ENCODE measurements around the gene SCAF1.

The SCAF1 gene

DNA sequence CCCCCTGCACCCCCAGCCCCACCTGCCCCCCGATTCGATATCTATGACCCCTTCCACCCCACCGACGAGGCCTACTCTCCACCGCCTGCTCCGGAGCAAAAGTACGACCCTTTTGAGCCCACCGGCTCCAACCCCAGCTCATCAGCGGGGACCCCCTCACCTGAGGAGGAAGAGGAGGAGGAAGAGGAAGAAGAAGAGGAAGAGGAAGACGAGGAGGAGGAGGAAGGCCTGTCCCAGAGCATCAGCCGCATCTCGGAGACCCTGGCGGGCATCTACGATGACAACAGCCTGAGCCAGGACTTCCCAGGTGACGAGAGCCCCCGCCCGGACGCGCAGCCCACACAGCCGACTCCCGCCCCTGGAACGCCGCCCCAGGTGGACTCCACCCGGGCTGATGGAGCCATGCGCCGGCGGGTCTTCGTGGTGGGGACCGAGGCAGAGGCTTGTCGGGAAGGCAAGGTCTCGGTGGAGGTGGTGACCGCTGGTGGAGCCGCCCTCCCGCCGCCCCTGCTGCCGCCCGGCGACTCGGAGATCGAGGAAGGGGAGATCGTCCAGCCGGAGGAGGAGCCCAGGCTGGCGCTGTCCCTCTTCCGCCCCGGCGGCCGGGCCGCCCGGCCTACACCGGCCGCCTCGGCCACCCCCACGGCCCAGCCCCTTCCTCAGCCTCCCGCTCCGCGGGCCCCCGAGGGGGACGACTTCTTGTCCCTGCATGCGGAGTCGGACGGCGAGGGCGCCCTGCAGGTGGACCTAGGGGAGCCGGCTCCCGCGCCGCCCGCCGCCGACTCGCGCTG, 9.2 kb downstream of the SCAF1 start:
- DNase-seq, result no peak

DNA sequence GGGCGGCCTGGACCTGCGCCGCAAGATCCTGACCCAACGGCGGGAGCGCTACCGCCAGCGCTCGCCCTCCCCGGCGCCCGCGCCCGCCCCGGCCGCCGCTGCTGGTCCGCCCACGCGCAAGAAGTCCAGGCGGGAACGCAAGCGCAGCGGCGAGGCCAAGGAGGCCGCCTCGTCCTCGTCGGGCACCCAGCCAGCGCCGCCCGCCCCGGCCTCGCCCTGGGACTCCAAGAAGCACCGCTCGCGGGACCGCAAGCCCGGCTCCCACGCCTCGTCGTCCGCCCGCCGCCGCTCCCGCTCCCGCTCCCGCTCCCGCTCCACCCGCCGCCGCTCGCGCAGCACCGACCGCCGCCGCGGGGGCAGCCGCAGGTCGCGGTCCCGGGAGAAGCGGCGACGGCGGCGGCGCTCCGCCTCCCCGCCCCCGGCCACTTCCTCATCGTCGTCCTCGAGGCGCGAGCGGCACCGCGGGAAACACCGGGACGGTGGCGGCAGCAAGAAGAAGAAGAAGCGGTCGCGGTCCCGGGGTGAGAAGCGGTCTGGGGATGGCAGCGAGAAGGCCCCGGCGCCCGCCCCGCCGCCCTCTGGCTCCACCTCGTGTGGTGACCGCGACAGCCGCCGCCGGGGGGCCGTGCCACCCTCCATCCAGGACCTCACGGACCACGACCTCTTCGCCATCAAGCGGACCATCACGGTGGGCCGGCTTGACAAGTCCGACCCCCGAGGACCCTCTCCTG, 10.0 kb downstream of the SCAF1 start:
- DNase-seq, result no peak

DNA sequence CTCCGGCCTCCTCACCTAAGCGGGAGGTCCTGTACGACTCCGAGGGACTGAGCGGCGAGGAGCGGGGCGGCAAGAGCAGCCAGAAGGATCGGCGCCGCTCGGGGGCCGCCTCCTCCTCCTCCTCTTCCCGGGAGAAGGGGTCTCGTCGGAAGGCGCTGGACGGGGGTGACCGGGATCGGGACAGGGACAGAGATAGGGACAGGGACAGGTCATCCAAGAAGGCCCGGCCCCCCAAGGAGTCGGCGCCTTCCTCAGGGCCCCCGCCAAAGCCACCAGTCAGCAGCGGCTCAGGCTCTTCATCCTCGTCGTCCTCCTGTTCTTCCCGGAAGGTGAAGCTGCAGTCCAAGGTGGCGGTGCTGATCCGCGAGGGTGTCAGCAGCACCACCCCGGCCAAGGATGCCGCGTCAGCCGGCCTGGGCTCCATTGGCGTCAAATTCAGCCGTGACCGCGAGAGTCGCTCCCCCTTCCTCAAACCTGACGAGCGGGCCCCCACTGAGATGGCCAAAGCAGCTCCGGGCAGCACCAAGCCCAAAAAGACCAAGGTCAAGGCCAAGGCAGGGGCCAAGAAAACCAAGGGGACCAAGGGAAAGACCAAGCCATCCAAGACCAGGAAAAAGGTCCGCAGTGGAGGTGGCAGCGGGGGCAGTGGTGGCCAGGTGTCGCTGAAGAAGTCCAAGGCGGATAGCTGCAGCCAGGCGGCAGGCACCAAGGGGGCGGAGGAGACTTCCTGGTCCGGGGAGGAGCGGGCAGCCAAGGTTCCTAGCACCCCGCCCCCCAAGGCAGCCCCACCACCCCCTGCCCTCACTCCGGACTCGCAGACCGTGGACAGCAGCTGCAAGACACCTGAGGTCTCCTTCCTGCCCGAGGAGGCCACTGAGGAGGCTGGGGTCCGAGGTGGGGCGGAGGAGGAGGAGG, 10.8 kb downstream of the SCAF1 start:
- no peak for DNase-seq

DNA sequence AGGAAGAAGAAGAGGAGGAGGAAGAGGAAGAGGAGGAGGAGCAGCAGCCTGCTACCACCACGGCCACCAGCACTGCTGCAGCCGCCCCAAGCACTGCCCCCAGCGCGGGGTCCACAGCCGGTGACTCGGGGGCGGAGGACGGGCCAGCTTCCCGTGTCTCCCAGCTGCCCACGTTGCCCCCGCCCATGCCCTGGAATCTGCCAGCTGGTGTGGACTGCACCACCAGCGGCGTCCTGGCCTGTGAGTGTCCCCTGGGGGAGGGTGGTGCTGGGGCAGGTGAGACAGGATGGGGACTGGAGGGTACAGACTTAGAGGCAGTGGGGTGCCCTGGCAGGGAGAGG, 11.4 kb downstream of the SCAF1 start:
- DNase-seq, result no peak

DNA sequence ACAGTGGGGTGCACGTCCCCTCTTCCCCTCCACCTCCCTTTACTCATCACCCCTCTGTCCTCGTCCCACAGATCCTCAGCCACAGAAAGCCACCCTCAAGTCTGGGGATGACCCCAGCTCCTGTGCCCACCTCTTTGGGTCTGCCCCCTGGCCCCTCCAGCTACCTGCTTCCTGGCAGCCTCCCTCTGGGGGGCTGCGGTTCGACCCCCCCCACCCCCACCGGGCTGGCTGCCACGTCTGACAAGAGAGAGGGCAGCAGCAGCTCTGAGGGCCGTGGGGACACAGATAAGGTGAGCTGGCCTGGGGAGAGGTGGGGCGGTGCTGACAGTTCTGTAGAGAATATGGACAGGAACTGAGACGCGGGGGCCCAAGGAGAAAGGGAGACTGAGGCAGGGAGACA, 12.6 kb downstream of the SCAF1 start:
- no peak for DNase-seq

DNA sequence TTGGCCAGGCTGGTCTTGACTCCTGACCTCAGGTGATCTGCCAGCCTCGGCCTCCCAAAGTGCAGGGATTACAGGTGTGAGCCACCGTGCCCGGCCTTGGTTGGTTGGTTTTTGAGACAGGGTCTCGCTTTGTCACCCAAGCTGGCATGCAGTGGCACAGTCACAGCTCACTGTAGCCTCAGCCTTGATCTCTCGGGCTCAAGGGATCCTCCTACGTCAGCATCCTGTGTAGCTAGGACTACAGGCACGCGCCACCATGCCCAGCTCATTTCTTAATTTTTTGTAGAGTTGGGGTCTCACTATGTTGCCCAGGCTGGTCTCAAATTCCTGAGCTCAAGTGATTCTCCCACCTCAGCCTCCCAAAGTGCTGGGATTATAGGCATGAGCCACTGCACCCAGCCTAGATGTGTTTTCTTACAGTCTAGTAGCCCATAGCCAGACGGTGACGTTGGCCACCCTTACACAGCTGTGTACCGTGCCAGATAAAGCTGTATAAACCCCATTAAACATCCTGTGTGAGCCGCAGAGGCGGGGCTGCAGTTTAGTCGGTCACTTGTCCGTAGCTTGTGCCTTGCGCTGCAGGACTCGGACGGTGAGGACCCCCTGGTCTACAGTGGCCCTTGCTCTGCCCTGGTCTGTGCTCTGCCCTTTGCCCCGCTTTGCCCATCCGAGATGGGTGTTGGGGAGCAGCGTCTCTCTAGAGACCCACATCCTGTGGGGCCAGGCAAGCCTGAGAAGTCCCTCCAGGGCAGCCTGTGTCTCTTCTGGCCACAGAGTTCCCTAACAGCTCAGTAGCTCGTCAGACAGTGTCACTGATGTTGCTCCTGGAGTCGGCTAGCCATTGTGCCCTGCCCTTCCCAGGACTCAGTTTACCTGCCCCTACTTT, 13.8 kb downstream of the SCAF1 start:
- no peak for DNase-seq

DNA sequence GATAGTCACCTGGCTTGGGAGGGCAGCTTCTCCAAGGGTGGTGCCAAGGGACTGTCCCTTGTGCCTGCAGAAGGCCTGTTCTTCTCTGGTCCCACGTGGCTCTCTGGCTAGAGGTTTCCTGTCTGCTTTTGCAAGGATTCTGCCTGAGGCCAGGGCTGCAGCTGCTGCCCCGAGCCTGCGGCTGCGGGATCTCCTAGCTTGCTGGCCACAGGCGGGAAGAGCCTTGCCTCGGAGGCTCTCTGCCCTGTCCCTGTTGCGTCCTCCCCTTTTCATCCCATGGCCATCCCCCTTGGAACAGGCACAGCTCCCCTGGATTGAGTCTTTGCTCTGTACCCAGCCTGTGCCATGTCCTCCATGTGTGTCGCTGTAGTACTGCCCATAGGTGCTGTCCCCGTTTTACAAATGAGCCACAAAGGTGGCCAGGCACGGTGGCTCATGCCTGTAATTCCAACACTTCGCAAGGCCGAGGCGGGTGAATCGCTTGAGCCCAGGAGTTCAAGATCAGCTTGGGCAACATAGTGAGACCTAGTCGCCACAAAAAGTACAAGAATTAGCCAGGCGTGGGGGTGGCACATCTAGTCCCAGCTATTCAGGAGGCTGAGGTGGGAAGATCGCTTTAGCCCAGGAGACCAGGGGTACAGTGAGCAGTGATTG, 14.6 kb downstream of the SCAF1 start:
- DNase-seq, result no peak

DNA sequence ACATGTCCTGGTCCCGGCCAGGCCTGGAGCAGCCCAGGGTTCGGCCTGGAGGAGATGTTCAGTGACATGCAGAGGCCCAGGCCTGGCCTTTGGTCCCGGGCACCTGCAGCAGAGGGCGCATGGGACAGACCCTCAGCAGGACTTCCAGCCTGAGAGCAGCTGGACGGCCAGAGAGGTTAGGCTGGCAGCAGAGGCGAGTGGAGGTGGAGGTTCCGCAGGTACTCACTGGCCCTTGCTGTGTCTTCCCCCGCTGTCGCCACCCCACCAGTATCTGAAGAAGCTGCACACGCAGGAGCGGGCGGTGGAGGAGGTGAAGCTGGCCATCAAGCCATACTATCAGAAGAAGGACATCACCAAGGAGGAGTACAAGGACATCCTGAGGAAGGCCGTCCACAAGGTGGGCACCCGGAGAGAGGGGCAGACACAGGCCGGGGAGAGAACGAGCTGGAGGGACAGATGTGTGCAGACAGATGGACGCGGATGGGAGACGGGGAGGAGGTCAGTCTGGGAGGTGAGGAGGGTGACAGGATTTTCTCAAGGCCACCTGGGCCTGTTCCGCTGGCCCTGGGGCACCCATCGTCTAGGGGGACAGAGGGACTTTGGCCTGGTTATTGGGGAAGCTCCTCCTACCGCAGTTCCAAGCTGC, 15.6 kb downstream of the SCAF1 start:
- DNase-seq, result no peak

DNA sequence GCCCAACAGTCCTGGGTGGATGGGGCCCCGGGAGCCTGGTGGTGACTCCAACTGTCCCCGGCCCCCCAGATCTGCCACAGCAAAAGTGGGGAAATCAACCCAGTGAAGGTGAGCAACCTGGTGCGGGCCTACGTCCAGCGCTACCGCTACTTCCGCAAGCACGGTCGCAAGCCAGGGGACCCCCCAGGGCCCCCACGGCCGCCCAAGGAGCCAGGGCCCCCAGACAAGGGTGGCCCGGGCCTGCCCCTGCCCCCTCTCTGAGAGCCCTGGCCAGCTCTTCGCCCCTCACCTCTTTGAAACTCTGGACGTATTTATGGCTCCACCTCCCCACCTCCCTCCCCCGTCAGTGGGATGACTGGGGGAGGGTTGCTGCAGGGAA, 16.1 kb downstream of the SCAF1 start:
- DNase-seq, result no peak

DNA sequence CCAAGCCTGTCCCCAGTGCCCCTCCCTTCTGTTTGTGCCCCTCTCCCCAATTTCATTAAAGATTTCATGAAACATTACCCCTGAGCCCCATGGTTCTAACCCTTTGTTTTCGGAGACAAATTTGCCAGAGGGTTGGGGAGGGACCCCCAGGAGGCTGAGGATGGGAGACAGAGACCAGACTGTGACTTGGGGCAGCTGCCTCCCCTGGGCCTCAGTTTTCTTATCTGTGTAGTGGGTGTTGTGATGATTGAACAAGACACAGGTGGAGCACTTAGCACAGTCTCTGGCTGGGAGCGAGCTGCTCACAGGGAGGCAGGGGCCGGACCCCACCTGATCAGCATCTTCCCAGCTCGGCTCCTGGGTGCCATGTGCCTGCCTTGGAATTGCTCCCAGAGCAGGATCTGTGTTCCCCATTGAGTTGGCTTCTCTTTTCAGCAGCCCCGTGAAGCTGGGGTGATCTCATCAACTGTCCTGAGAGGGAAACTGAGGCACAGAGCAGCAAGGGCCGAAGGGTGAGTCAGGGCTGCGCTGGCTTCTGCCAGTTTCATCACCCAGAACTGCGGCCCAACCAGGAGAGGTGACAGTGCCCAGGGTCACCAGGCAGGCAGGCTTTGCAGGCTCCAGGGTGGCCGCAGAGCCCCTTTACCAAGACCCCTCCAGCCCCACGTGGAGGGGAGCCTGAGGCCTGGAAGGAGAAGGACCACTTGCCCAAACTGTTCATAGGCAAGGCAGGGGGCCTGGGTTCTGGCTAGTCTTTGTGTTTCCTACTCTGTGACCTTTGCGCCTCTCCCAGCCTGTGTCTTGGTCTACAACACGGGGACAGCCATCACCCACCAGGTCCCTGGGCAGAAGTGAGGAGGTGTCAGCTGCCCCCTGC, 16.8 kb downstream of the SCAF1 start:
- DNase-seq, result no peak

DNA sequence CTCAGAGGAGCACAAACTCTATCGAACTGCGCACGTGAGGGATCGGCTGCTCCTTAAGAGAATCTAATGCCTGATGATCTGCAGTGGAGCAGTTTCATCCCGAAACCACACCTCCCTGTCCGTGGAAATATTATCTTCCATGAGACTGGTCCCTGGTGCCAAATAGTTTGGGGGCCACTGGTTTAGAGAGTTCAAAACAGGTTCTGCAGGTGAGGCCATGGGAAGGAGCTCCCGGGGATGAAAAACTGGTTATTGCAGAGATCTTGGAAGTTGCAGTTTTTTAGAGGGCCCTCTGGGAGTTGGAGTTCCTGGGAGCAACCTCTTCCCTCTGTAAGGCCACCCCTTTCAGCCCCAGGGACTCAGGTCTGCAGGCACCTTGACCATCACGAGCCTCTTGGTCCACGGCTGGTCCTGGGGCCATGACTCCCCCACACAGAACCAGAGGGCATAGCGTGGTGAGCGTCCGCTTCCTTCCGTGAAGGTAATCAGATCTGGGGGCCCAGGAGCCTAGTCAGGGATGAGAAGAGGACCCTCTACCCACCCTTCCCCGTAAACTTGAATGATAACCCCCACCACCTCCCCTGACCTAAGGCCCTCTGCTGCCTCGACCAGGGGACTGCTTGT, 18.4 kb downstream of the SCAF1 start:
- no peak for DNase-seq

DNA sequence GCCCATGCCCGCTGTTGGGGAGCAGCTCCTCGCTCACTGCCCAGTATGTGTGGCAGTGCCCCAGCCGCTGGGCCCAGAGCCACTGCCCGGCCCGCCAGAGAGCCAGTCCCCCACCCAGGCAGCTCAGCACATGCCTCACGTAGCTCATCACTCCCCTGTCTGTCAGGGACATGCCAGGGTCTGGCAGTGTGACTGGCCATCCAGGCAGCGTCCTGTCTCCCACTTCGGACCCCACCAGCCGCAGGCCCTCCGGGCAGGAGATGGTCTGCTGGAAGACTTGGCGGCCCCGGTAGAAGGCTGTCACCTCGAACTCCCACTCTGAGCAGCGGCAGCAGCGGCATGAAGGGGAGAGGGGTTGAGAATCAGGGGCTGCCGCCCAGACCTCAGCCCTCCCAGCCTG, 20.0 kb downstream of the SCAF1 start:
- DNase-seq, result no peak

DNA sequence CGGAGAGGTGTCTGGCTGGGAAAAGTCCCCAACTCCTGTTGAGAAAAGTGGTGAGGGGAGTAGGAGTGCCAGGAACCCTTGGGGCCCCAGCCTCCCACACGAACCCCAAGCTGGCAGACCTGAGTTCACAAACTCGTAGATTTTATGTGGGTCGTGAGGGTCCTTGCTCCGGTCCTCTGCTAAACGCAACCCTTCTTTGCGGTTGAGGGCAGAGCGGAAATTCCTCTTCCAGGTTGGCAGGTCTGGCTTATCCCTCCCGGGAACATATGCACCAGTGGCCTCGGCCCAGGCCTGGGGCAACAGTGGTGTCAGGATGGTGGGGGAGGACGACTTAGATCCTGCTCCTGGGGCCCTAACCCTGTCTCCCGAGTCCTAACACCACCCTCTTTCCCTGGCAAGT, 21.2 kb downstream of the SCAF1 start:
- DNase-seq, result no peak

DNA sequence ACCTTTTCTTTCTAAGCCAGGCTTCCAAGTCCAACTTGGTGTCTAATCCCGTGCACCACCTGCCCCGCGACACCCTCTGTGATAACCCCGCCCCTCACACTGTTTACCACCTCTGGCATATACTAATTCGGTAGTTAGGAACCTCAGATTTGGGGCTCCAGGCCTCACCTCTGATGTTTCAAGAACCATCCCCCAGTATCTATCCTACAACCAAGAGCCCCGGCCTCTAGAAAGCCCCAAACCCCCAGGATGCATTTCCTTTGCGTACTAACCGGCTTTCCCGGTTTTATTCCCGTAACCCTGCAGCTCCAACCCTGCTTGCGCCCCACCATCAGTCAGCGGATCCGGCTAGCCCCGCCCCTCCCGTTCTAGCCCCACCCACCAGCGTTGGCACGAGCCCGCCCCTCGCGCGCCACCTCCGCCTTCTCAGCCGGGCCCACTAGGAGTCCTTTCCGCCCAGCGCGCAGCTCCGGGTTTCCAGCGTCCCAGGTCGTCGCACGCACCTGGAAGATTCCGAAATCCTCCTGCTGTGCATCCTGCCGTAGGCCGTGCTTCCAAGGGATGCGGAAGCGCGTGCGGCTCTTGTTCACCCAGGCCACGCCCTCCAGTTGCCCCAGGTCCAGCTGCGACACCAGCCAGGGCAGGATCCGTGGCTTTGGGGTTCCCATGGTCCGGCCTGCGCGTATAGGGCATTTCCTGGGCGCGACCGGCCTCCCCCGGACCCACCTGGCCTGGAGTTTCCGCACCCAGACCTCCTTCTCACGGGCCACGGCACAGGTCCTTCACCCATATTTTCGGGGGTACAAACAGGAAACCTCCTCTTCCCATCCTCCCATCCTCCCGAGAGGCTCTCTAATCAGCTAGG, 22.4 kb downstream of the SCAF1 start:
- DNase-seq, result peak; percentile 69

DNA sequence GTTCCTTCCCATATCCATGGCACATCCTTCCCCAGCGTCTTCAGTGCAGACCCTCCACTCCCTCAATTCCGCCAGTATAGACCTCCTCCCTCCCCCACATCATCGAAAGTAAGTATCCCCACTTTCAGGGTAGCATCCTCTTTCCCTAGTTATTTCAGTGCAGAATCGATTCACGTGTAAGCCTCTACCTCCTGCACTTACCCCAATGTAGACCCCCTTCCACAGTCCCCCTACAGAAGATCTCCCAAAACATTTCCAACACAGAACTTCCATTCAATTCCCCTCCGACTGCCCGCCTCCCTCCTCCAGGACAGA, 23.0 kb downstream of the SCAF1 start:
- no peak for DNase-seq

DNA sequence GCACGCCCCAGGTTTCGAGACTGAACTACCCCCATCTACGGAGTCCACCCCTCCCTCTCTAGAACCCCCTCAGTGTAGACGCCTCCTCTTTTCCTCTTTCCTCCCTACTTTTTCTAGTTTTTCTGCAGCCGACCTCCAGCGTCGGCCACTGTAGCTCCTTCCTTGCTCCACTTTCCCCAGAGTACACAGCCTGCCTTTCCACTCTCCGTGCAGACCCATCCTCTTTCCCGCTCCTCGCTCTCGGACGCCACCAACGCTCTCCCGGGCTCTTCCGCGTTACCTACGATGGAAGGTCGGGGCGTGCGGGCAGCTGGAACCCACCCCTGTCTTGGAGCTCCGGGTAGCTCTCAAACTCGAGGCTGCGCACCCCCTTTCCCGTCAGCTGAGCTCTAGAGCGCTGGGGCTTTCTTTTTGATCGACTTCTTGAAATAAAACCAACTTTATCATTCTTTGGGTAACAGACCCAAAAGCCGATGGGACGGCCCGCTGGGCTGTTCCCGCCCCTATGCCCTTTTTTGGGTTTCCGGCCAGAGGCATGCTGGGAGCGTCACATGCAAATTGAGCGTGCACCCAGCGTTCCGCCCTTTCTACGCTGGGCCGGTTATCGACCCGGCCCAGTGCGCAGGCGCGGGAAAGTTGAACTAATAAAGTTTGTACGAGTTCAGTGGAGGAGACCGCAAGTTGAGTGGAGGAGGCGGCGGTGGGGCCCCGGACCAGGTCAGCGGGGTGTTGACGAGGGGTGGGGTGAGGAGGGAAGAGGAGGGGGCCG, 23.5 kb downstream of the SCAF1 start, which contains the start of the genes BCL2L12 and IRF3:
Gene BCL2L12 (plus strand): TSS at position 583 of the 769 bp plus-strand sequence. CDS start 760 bp downstream, outside the sequence.
Gene IRF3 (minus strand): TSS at position 507 of the 769 bp plus-strand sequence. CDS start 1,019 bp downstream, outside the sequence.
- peak; percentile 92 for DNase-seq

DNA sequence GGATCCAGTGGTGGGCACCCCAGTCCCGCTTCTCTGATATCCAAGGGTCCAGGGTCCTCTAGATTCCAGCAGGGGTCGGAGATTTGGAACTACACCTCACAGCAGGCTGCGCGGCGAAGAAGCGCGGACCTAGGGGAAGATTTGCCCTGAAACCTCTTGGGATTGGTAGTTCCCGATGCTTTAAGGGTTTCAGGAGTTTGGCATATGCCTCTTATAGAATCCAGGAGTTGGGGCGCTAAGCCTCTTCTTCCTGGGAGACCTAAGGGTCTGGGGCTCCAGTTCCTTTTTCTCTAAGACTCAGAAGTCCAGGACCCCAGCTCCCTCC, 24.1 kb downstream of the SCAF1 start:
- DNase-seq, result no peak

DNA sequence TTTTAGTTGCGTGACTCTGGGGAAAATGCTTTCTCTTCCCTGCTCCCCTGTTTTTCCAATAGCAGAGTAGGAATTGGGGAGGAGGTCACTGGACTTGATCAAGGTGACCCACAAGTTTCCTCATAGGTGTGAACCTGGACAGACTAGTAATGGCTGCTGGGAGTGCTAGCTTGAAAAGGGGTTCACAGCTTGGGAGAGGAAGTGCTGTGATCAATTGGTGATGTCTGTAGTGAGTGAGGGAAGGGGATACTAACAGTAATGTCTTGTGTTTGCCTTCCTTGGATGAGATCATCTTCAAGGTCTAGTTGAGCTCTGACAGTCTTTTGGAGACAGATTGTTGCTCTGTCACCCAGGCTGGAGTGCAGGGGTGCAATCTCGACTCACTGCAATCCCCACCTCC, 25.5 kb downstream of the SCAF1 start:
- DNase-seq, result no peak

Data from NCI-H2107 (cell line).